A549 treated with DMSO at 1 μM for 4 hours (cell line): ENCODE results near the gene OR1L4. TPM values are rescaled to one million over a fixed set of nuclear protein-coding genes. Genes with fewer than 3 reads are reported as not detected.

Experiments
- total RNA-seq: library from RNA; stranded (reverse); fragments of 200-300 nt; extraction: Qiagen RNA extraction; gene quantifications from 5 replicates; pipeline ENCODE4 v1.2.3, GENCODE V29; 2022; ENCODE audit warnings: low read depth

OR1L4 gene, protein sequence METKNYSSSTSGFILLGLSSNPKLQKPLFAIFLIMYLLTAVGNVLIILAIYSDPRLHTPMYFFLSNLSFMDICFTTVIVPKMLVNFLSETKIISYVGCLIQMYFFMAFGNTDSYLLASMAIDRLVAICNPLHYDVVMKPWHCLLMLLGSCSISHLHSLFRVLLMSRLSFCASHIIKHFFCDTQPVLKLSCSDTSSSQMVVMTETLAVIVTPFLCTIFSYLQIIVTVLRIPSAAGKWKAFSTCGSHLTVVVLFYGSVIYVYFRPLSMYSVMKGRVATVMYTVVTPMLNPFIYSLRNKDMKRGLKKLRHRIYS
- total RNA-seq = not detected in 5 replicates

DNA sequence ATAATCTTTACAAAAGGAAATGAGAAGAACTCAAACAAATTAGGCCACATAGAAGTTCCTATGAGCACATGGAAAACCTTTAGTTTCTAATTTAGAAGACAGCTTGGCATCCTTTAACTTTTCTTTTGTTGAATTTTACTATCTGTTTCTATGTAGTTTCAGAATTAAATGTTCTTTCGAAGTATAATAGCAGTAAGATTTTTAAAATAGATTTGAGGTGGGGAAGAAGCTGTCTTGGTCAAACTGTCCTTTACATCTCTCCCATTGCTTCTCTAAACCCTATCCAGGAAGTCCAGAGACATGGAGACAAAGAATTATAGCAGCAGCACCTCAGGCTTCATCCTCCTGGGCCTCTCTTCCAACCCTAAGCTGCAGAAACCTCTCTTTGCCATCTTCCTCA is at the start of gene OR1L4:
OR1L4 (plus strand) TSS at position 301 of the 400 bp plus-strand sequence; CDS start at position 301, 0 bp downstream.

DNA sequence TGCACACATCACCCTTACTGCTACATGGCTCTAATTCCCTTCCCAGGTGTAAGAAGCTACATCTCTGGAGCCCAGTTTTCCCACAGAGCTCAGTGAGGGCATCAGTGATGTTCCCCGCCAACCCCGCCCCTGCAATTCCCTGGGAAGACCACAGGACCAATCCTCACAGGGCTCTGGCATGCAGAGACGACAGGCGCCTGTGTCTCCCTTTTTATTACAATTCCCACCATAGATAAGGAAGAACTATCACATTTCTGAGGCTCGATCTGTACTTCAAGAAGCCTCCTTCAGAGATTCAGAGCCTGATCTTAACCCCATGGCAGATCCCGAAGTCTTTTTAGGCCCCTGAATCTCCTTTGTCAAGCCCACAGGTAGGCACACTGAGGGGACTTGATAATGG is 18.2 kb downstream of the OR1L4 start, which contains the start of gene OR1L6:
OR1L6 (plus strand) TSS at position 301 of the 400 bp plus-strand sequence. CDS start 7,545 bp downstream, outside the sequence.

Other genes with a start within 250 kb of the OR1L4 start
- not detected in 5 replicates for gene OR1J1, start 246.1 kb upstream of the OR1L4 start, total RNA-seq
- 0.10 TPM in 1 of 5 replicates, not detected in the others for gene OR1J2, start 213.2 kb upstream of the OR1L4 start, total RNA-seq
- gene OR1J4, start 204.8 kb upstream of the OR1L4 start, total RNA-seq = 0.14 TPM in 1 of 5 replicates, not detected in the others
- gene OR1N1, start 196.7 kb upstream of the OR1L4 start, total RNA-seq = not detected in 5 replicates
- not detected in 5 replicates for gene OR1N2, start 170.9 kb upstream of the OR1L4 start, total RNA-seq
- not detected in 5 replicates for gene OR1L8, start 140.6 kb upstream of the OR1L4 start, total RNA-seq
- not detected in 5 replicates for gene OR1Q1, start 109.3 kb upstream of the OR1L4 start, total RNA-seq
- not detected in 5 replicates for gene OR1B1, start 66.4 kb upstream of the OR1L4 start, total RNA-seq
- not detected in 5 replicates for gene OR1L1, start 62.3 kb upstream of the OR1L4 start, total RNA-seq
- gene OR1L3, start 48.9 kb upstream of the OR1L4 start, total RNA-seq = not detected in 5 replicates
- gene OR1L6, start 18.3 kb downstream of the OR1L4 start, total RNA-seq = not detected in 5 replicates
- not detected in 5 replicates for gene OR5C1, start 64.9 kb downstream of the OR1L4 start, total RNA-seq
- not detected in 5 replicates for gene OR1K1, start 76.1 kb downstream of the OR1L4 start, total RNA-seq
- 16.6 to 21.0 TPM (median 20.1 TPM) in 5 replicates for gene PDCL, start 104.6 kb downstream of the OR1L4 start, total RNA-seq
- gene RC3H2, start 181.4 kb downstream of the OR1L4 start, total RNA-seq = 19.5 to 28.0 TPM (median 23.8 TPM) in 5 replicates
- gene ZBTB6, start 189.3 kb downstream of the OR1L4 start, total RNA-seq = 5.6 to 7.2 TPM (median 6.5 TPM) in 5 replicates
- 1.9 to 2.6 TPM (median 2.5 TPM) in 5 replicates for gene ZBTB26, start 207.5 kb downstream of the OR1L4 start, total RNA-seq
- 13.4 to 16.6 TPM (median 15.3 TPM) in 5 replicates for gene RABGAP1, start 217.0 kb downstream of the OR1L4 start, total RNA-seq